ENCODE results near the gene MAP1S.

DNA sequence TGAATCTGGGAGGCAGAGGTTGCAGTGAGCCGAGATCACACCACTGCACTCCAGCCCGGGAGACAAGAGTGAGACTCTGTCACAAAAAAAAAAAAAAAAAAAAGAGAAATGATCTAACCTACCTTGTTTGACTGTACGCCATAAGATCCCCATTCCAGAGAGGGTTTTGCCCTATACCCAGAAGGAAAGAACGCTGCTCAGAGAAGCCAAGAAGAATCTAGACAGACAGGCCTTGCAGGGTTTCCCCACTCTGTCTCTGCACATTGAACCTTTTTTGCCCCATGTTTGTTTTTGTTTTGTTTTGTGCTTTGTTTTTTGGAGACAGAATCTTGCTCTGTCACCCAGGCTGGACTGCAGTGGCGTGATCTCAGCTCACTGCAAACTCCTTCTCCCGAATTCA is 7.4 kb upstream of the MAP1S start:
- TF ChIP-seq, protein P1, sequence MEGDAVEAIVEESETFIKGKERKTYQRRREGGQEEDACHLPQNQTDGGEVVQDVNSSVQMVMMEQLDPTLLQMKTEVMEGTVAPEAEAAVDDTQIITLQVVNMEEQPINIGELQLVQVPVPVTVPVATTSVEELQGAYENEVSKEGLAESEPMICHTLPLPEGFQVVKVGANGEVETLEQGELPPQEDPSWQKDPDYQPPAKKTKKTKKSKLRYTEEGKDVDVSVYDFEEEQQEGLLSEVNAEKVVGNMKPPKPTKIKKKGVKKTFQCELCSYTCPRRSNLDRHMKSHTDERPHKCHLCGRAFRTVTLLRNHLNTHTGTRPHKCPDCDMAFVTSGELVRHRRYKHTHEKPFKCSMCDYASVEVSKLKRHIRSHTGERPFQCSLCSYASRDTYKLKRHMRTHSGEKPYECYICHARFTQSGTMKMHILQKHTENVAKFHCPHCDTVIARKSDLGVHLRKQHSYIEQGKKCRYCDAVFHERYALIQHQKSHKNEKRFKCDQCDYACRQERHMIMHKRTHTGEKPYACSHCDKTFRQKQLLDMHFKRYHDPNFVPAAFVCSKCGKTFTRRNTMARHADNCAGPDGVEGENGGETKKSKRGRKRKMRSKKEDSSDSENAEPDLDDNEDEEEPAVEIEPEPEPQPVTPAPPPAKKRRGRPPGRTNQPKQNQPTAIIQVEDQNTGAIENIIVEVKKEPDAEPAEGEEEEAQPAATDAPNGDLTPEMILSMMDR (IDR thresholded peaks at IDR 0.05) = no peak
- TF ChIP-seq POLR2A (IDR thresholded peaks at IDR 0.05) = no peak

Measured in thyroid gland (tissue), 4 donors.